Thoracic aorta (tissue), 2 donors: ENCODE data around the gene SMIM1. TPM values are rescaled to one million over a fixed set of nuclear protein-coding genes. Genes with fewer than 3 reads are reported as not detected.

Source experiments
- ATAC-seq: fragments of 150-250 bp; one replicate; pipeline ENCODE4 v1.8.0; 2017; ENCODE audit warnings: low read depth; ENCODE audit not compliant: insufficient number of reproducible peaks, low FRiP score
- DNase-seq: peaks from one replicate; pipeline ENCODE4 v3.0.0-alpha.2; 2020; ENCODE audit warnings: low spot score
- H3K27ac ChIP-seq, 2 donors: fragments of 200-600 bp; sonication (generic); 1 replicate in 1 of 2; 2 replicates in 1 of 2; pipeline ENCODE4 v1.5.1; 2016; ENCODE audit warnings: mild to moderate bottlenecking in 2 of 2, moderate library complexity in 2 of 2
- H3K27me3 ChIP-seq: fragments of 200-600 bp; sonication (generic); replicated peaks from 2 replicates; pipeline ENCODE4 v1.6.0; 2016; ENCODE audit warnings: mild to moderate bottlenecking; ENCODE audit not compliant: insufficient read depth
- H3K36me3 ChIP-seq: fragments of 200-600 bp; sonication (generic); one replicate; pipeline ENCODE4 v1.5.1; 2016
- H3K4me1 ChIP-seq, 2 donors: fragments of 200-600 bp; sonication (generic); 1 replicate in 1 of 2; 2 replicates in 1 of 2; pipeline versions ENCODE4 v1.5.1 to v1.6.0; 2016; ENCODE audit warnings: low read depth in 2 of 2, mild to moderate bottlenecking in 1 of 2; ENCODE audit not compliant: control insufficient read depth in 1 of 2
- H3K4me3 ChIP-seq: fragments of 200-600 bp; sonication (generic); 2 replicates; pipeline ENCODE4 v1.5.1; 2016; ENCODE audit warnings: mild to moderate bottlenecking
- H3K9me3 ChIP-seq: fragments of 200-600 bp; sonication (generic); 2 replicates; pipeline ENCODE4 v1.5.1; 2016
- total RNA-seq, 2 donors: library from RNA; depleted of rRNA; stranded (reverse); fragments of >200 nt; gene quantifications; one replicate each; pipeline versions ENCODE4 v1.1.0 to v1.2.3, GENCODE V29; 2016
- TF ChIP-seq, protein P1 (sequence below): fragments of 200-600 bp; sonication (generic); IDR thresholded peaks from one replicate; pipeline ENCODE4 v1.5.1; 2019; ENCODE audit warnings: antibody characterized with exemption

Gene SMIM1
- total RNA-seq, 2 donors from 2014 or later: 2.6 to 4.6 TPM

DNA sequence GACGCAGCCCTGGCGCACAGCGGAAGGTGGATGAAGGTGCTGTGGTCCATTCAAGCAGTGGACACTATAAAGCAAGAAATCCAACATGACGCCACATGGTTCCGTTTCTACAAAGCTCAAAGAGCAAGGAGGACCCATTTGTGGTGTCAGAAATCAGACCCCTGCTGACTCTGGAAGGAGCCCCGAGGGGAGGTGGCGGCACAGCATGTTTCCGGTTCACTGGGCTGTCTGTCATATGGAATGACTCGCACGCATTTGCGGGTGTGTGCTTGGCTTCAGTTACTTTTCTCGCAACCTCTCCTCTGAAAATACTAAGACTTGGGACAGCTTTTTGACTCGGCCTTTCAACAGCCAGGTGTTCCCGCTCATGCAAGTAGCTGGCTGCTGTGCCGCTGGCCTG, 52.8 kb downstream of the SMIM1 start:
- H3K27me3 ChIP-seq: no peaks in the 10 kb centered on the region
- TF ChIP-seq, protein P1, sequence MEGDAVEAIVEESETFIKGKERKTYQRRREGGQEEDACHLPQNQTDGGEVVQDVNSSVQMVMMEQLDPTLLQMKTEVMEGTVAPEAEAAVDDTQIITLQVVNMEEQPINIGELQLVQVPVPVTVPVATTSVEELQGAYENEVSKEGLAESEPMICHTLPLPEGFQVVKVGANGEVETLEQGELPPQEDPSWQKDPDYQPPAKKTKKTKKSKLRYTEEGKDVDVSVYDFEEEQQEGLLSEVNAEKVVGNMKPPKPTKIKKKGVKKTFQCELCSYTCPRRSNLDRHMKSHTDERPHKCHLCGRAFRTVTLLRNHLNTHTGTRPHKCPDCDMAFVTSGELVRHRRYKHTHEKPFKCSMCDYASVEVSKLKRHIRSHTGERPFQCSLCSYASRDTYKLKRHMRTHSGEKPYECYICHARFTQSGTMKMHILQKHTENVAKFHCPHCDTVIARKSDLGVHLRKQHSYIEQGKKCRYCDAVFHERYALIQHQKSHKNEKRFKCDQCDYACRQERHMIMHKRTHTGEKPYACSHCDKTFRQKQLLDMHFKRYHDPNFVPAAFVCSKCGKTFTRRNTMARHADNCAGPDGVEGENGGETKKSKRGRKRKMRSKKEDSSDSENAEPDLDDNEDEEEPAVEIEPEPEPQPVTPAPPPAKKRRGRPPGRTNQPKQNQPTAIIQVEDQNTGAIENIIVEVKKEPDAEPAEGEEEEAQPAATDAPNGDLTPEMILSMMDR: no peak
- no peaks in the 10 kb centered on the region for H3K4me1 ChIP-seq
- no peak for DNase-seq
- no peak overlapping the region for H3K4me3 ChIP-seq
- H3K9me3 ChIP-seq: no peaks in the 10 kb centered on the region
- no peak for ATAC-seq
- no peak overlapping the region for H3K27ac ChIP-seq
- H3K36me3 ChIP-seq: peaks cover 60% of the 10 kb centered on the region

Other genes with a start within 250 kb of the SMIM1 start
- 100 to 1,000 TPM; 273 to 304 TPM for gene MEGF6, start 161.2 kb upstream of the SMIM1 start, total RNA-seq
- gene TPRG1L, start 147.7 kb upstream of the SMIM1 start, total RNA-seq: 10 to 100 TPM; 27.4 to 37.6 TPM
- 10 to 100 TPM; 22.1 to 24.9 TPM for gene WRAP73, start 122.6 kb upstream of the SMIM1 start, total RNA-seq
- not detected for gene TP73, start 120.2 kb upstream of the SMIM1 start, total RNA-seq
- gene CCDC27, start 20.3 kb upstream of the SMIM1 start, total RNA-seq: not detected
- 10 to 100 TPM; 36.0 to 38.2 TPM for gene LRRC47, start 23.7 kb downstream of the SMIM1 start, total RNA-seq
- 10 to 100 TPM; 27.3 to 59.2 TPM for gene CEP104, start 84.5 kb downstream of the SMIM1 start, total RNA-seq
- 10 to 100 TPM in 1 of 2 donors, 1 to 10 TPM in 1; 7.8 to 20.2 TPM for gene DFFB, start 84.7 kb downstream of the SMIM1 start, total RNA-seq
- 10 to 100 TPM; 15.3 to 19.0 TPM for gene C1orf174, start 127.5 kb downstream of the SMIM1 start, total RNA-seq